ENCODE results near the gene E2F4.

DNA sequence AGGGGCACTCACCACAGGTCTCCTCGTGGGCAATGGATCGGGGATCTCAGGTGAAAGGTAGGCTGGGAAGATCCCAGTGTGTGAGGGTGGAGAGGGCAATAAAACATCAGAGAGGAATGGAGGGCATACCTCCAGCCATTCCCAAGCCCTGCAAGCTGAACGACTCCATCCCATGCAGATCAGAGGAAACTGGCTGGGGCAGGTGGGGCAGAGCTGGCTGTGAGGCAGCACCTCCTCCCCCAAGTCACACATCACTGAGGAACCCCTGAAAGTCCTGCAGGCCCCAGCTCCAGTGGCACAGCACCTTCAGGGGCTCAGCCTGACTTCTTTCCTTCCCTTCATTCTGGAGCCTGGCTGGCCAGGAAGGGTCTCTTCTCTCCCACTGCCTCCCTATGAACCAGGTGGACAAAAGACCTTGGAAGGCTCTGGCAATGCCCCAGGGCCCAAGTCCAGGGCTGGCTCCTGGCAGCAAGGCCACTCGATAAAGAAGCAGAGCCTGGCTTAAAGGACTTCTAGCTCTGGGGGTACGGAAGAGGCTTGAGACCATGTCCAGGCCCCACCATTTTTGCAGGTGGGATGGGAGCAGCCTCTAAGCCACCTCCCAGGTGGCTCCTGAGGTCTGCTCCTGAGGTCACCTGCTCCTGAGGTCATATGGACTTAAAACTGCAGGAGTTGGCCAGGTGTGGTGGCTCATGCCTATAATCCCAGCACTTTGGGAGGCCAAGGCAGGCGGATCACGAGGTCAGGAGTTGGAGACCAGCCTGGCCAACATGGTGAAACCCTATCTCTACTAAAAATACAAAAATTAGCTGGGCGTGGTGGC lies 21.5 kb downstream of the E2F4 start:
- TF ChIP-seq, protein P1, sequence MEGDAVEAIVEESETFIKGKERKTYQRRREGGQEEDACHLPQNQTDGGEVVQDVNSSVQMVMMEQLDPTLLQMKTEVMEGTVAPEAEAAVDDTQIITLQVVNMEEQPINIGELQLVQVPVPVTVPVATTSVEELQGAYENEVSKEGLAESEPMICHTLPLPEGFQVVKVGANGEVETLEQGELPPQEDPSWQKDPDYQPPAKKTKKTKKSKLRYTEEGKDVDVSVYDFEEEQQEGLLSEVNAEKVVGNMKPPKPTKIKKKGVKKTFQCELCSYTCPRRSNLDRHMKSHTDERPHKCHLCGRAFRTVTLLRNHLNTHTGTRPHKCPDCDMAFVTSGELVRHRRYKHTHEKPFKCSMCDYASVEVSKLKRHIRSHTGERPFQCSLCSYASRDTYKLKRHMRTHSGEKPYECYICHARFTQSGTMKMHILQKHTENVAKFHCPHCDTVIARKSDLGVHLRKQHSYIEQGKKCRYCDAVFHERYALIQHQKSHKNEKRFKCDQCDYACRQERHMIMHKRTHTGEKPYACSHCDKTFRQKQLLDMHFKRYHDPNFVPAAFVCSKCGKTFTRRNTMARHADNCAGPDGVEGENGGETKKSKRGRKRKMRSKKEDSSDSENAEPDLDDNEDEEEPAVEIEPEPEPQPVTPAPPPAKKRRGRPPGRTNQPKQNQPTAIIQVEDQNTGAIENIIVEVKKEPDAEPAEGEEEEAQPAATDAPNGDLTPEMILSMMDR (IDR thresholded peaks at IDR 0.05) = no peak
- TF ChIP-seq EZH2 (IDR thresholded peaks at IDR 0.05; ENCODE audit: borderline replicate concordance, insufficient read depth, low read depth, low read length, poor library complexity, severe bottlenecking) = no peak
